ENCODE results near the gene LSM10. TPM values are rescaled to one million over a fixed set of nuclear protein-coding genes. Genes with fewer than 3 reads are reported as not detected.

LSM10 gene
- total RNA-seq, 2 donors from 2014 or later, result 55.3 to 59.9 TPM

DNA sequence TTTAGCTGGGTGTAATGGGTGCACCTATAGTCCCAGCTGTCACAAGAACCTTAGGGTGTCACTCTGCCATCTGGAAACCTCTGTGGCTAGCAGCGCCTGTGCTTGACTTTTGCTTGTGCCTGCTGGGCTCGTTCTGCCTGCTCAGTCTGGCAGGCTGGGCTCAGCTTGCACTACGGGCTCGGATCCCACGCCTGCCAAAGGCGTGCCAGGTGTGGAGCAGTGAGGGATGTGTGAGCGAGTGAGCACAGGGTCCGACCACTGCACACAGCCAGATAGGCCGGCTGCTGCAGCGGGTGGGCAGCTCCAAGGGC, 2.8 kb upstream of the LSM10 start:
- H3K36me3 ChIP-seq, result no peaks in the 10 kb centered on the region
- H3K4me3 ChIP-seq, result peak overlapping the region in 1 of 2 donors; percentile 14
- H3K4me1 ChIP-seq, result peaks cover 0 to 11% of the 10 kb centered on the region in 2 donors
- TF ChIP-seq, protein P1, sequence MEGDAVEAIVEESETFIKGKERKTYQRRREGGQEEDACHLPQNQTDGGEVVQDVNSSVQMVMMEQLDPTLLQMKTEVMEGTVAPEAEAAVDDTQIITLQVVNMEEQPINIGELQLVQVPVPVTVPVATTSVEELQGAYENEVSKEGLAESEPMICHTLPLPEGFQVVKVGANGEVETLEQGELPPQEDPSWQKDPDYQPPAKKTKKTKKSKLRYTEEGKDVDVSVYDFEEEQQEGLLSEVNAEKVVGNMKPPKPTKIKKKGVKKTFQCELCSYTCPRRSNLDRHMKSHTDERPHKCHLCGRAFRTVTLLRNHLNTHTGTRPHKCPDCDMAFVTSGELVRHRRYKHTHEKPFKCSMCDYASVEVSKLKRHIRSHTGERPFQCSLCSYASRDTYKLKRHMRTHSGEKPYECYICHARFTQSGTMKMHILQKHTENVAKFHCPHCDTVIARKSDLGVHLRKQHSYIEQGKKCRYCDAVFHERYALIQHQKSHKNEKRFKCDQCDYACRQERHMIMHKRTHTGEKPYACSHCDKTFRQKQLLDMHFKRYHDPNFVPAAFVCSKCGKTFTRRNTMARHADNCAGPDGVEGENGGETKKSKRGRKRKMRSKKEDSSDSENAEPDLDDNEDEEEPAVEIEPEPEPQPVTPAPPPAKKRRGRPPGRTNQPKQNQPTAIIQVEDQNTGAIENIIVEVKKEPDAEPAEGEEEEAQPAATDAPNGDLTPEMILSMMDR (IDR thresholded peaks at IDR 0.05), result no peak
- no peaks in the 10 kb centered on the region for H3K27me3 ChIP-seq
- no peaks in the 10 kb centered on the region for H3K9me3 ChIP-seq
- no peak for DNase-seq (ENCODE audit: low spot score)
- H3K27ac ChIP-seq, result peak overlapping the region in 1 of 2 donors; percentile 43

DNA sequence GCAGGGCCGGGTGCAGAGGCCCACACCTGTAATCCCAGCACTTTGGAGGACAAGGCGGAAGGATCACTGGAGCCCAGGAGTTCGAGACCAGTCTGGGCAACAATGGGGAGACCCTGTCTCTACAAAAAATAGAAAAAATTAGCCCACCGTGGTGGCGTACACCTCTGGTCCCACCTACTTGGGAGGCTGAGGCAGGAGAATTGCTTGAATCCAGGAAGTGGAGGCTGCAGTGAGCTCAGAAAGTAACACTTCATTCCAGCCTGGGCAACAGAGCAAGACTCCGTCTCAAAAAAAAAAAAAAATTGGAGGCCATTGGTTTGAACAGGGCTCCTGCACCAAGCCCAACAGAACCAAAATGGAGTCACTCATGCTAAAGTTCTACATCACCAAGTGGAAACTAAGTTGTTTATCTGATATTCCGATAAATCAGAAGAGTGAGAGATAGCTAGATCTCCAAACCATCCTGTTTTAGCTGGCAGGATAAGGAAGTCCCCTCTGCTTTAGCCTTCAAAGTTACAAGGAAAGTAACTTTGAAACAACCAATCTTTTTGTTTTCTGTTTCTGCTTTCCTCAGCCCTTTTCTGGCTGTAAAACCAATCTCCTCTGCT, 766 bp upstream of the LSM10 start:
- DNase-seq (ENCODE audit: low spot score), result no peak
- H3K36me3 ChIP-seq, result peaks cover 7% of the 10 kb centered on the region
- H3K4me3 ChIP-seq, result peak overlapping the region in 1 of 2 donors; percentile 71
- TF ChIP-seq, protein P1 (IDR thresholded peaks at IDR 0.05), result no peak
- peak overlapping the region; percentile 90 to 99 for H3K27ac ChIP-seq
- H3K9me3 ChIP-seq, result no peaks in the 10 kb centered on the region
- H3K4me1 ChIP-seq, result peaks cover 0 to 11% of the 10 kb centered on the region in 2 donors
- H3K27me3 ChIP-seq, result no peaks in the 10 kb centered on the region

DNA sequence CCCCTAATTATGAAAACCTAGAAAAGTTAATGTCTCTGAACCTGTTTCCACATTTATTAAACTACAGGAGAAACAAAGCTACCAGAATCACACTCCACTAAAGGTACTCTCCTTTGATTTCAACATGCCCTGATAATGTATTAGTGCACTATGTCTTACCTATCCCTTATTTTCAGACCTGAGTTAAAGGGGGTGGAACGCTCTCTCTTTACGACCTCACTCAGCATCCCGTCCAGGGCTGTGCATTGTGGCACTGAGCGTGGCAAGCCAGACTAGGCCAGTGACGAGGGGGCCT, 678 bp downstream of the LSM10 start:
- no peak for DNase-seq (ENCODE audit: low spot score)
- TF ChIP-seq, protein P1 (IDR thresholded peaks at IDR 0.05), result no peak
- H3K27me3 ChIP-seq, result no peaks in the 10 kb centered on the region
- no peaks in the 10 kb centered on the region for H3K9me3 ChIP-seq
- peak overlapping the region; percentile 90 to 99 for H3K27ac ChIP-seq
- H3K36me3 ChIP-seq, result peaks cover 22% of the 10 kb centered on the region
- peaks cover 0 to 11% of the 10 kb centered on the region in 2 donors for H3K4me1 ChIP-seq
- H3K4me3 ChIP-seq, result peak overlapping the region; percentile 71 to 99

DNA sequence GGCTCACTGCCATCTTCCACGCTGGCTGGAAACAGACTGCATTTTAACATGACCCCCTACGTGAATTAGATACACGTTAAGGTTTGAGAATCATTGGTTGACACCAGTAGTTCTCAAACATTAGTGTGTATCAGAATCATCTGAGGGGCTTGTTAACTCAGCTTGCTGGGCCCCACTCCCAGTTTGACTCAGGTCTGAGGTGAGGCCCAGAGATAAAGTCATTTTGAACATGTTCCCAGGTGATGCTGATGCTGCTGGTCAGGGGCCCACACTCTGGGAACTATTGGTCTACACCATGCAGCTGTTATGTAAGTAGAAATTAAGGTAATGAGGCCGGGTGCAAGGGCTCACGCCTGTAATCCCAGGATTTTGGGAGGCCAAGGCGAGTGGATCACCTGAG, 1.3 kb downstream of the LSM10 start:
- TF ChIP-seq, protein P1 (IDR thresholded peaks at IDR 0.05), result no peak
- Histone ChIP-seq H3K9me3 (no peaks in the 10 kb centered on the region), H3K36me3 (peaks cover 26% of the 10 kb centered on the region), H3K4me3 (no peak overlapping the region), H3K27ac (peak overlapping the region in 1 of 2 donors; percentile 90), H3K4me1 (peaks cover 0 to 11% of the 10 kb centered on the region in 2 donors), H3K27me3 (no peaks in the 10 kb centered on the region)
- no peak for DNase-seq (ENCODE audit: low spot score)

DNA sequence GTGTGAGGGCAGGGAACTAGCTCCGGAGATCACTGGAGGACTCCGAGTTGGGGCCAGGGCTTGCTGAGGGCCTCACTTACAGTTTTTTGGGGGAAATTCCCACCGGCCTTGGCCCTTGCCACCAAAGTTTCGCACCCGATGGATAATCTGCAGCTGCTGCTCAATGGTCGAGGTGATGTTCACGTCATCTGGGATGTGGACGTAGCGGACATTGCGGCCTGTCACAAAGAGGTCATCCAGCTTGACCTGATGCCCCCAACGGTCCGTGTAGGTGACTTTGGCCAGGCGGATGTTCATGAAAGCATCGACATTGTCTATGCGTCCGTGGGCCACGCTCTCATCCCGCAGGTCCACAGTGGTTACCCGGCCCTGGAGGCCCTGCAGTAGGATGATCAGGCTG, 4.0 kb downstream of the LSM10 start:
- H3K27me3 ChIP-seq, result no peaks in the 10 kb centered on the region
- no peak overlapping the region for H3K4me3 ChIP-seq
- peaks cover 0 to 24% of the 10 kb centered on the region in 2 donors for H3K4me1 ChIP-seq
- H3K36me3 ChIP-seq, result peaks cover 33% of the 10 kb centered on the region
- no peak overlapping the region for H3K27ac ChIP-seq
- DNase-seq (ENCODE audit: low spot score), result no peak
- H3K9me3 ChIP-seq, result no peaks in the 10 kb centered on the region
- TF ChIP-seq, protein P1 (IDR thresholded peaks at IDR 0.05), result no peak

DNA sequence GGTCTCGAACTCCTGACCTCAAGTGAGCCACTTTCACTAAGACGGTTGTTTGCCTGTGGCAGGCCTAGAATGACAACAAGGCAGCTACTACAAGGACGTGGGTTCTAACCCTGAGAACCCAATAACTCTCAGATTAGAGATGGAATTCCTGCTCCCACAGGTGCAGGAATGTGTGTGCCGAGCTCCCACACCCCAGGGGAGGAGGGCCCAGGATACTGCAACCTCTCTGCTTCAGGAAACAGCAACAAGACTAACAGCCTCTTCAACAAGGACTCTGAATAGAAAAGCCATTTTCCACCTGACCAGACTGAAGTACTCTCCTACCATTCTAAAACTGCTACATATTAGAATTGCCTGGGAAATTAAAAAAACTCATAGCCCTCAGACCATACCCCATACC, 4.9 kb downstream of the LSM10 start:
- DNase-seq (ENCODE audit: low spot score), result no peak
- Histone ChIP-seq H3K4me3 (no peak overlapping the region), H3K4me1 (peaks cover 0 to 33% of the 10 kb centered on the region in 2 donors), H3K27me3 (no peaks in the 10 kb centered on the region), H3K36me3 (peaks cover 33% of the 10 kb centered on the region), H3K27ac (no peak overlapping the region), H3K9me3 (no peaks in the 10 kb centered on the region)
- TF ChIP-seq, protein P1 (IDR thresholded peaks at IDR 0.05), result no peak

Data from right atrium auricular region (tissue), 2 donors.